22Rv1 (cell line): ENCODE data around the gene TSPAN9.

Source experiments
- ZFX ChIP-seq: fragments of 450-650 bp; IDR thresholded peaks from 2 replicates; pipeline ENCODE4 v1.6.1; 2017; ENCODE audit warnings: antibody characterized with exemption, borderline replicate concordance
- TF ChIP-seq, protein P1 (sequence below): fragments of 450-650 bp; IDR thresholded peaks from 2 replicates; pipeline ENCODE4 v1.5.1; 2017; ENCODE audit warnings: mild to moderate bottlenecking

DNA sequence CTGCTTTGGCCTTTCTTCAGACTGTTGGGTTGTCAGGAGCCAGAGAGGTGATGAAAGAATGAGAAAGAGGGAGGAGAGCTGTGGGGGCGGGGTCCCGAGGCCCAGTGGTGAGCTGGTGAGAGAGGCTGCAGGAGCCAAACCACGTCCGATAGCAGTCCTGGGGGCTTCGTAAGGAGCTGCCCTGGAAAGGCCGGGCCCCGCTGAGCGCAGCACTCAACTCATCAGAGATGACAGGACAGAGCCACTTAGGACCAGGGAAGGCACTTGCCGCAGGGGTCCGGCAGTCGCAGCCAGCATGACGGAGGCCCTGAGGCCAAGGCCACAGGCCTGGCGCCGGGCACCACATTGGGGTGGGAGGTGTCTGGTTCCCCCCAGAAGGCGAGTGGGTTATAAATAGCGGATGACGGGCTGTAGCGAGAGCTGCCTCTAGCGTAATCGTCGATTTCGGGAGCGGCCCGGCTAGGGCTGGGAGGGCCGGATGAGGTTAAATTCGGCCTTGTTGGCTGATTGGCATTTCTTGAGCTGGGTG is 179.0 kb downstream of the TSPAN9 start:
- TF ChIP-seq, protein P1, sequence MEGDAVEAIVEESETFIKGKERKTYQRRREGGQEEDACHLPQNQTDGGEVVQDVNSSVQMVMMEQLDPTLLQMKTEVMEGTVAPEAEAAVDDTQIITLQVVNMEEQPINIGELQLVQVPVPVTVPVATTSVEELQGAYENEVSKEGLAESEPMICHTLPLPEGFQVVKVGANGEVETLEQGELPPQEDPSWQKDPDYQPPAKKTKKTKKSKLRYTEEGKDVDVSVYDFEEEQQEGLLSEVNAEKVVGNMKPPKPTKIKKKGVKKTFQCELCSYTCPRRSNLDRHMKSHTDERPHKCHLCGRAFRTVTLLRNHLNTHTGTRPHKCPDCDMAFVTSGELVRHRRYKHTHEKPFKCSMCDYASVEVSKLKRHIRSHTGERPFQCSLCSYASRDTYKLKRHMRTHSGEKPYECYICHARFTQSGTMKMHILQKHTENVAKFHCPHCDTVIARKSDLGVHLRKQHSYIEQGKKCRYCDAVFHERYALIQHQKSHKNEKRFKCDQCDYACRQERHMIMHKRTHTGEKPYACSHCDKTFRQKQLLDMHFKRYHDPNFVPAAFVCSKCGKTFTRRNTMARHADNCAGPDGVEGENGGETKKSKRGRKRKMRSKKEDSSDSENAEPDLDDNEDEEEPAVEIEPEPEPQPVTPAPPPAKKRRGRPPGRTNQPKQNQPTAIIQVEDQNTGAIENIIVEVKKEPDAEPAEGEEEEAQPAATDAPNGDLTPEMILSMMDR, result no peak
- TF ChIP-seq ZFX, result no peak
